PFSK-1 (cell line): ENCODE data around the gene ACAP2.

ENCODE experiments used
- FOXP2 ChIP-seq: optimal IDR thresholded peaks from 2 replicates; pipeline ENCODE3; 2011; ENCODE audit warnings: borderline replicate concordance, control low read depth, inconsistent platforms; ENCODE audit not compliant: insufficient read depth; ENCODE audit errors: extremely low read length, extremely low read depth
- POLR2AphosphoS5 ChIP-seq: IDR thresholded peaks from 2 replicates; pipeline ENCODE4 v1.6.1; 2012; ENCODE audit warnings: low read depth, mild to moderate bottlenecking, control low read depth, low read length, moderate library complexity
- SIN3A ChIP-seq: IDR thresholded peaks from 2 replicates; pipeline ENCODE4 v1.6.1; 2012; ENCODE audit warnings: mild to moderate bottlenecking, low read length, moderate library complexity, borderline replicate concordance; ENCODE audit not compliant: insufficient read depth
- TAF1 ChIP-seq: IDR thresholded peaks from 2 replicates; pipeline ENCODE4 v1.6.1; 2012; ENCODE audit warnings: low read length, control low read depth, borderline replicate concordance; ENCODE audit not compliant: insufficient read depth
- TF ChIP-seq, protein P1 (sequence below), 2 experiments: IDR thresholded peaks; 2 replicates each; pipeline versions ENCODE4 v1.6.1 to v1.8.0; 2011 to 2012; ENCODE audit warnings: low read depth in 2 of 2, low read length in 2 of 2, control low read depth in 1 of 2, inconsistent platforms in 1 of 2, mild to moderate bottlenecking in 1 of 2, moderate library complexity in 1 of 2; ENCODE audit not compliant: insufficient read depth in 1 of 2

ACAP2 gene

GRCh38 chr3:195263925-195264600, 178.8 kb downstream of the ACAP2 start:
- TF ChIP-seq SIN3A (no peak), POLR2AphosphoS5 (no peak), FOXP2 (no peak), TAF1 (no peak)
- TF ChIP-seq, protein P1, sequence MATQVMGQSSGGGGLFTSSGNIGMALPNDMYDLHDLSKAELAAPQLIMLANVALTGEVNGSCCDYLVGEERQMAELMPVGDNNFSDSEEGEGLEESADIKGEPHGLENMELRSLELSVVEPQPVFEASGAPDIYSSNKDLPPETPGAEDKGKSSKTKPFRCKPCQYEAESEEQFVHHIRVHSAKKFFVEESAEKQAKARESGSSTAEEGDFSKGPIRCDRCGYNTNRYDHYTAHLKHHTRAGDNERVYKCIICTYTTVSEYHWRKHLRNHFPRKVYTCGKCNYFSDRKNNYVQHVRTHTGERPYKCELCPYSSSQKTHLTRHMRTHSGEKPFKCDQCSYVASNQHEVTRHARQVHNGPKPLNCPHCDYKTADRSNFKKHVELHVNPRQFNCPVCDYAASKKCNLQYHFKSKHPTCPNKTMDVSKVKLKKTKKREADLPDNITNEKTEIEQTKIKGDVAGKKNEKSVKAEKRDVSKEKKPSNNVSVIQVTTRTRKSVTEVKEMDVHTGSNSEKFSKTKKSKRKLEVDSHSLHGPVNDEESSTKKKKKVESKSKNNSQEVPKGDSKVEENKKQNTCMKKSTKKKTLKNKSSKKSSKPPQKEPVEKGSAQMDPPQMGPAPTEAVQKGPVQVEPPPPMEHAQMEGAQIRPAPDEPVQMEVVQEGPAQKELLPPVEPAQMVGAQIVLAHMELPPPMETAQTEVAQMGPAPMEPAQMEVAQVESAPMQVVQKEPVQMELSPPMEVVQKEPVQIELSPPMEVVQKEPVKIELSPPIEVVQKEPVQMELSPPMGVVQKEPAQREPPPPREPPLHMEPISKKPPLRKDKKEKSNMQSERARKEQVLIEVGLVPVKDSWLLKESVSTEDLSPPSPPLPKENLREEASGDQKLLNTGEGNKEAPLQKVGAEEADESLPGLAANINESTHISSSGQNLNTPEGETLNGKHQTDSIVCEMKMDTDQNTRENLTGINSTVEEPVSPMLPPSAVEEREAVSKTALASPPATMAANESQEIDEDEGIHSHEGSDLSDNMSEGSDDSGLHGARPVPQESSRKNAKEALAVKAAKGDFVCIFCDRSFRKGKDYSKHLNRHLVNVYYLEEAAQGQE (IDR thresholded peaks at IDR 0.05; ENCODE audit: insufficient read depth in 1 of 2, low read depth in 2 of 2, low read length in 2 of 2) = no peak

DNA sequence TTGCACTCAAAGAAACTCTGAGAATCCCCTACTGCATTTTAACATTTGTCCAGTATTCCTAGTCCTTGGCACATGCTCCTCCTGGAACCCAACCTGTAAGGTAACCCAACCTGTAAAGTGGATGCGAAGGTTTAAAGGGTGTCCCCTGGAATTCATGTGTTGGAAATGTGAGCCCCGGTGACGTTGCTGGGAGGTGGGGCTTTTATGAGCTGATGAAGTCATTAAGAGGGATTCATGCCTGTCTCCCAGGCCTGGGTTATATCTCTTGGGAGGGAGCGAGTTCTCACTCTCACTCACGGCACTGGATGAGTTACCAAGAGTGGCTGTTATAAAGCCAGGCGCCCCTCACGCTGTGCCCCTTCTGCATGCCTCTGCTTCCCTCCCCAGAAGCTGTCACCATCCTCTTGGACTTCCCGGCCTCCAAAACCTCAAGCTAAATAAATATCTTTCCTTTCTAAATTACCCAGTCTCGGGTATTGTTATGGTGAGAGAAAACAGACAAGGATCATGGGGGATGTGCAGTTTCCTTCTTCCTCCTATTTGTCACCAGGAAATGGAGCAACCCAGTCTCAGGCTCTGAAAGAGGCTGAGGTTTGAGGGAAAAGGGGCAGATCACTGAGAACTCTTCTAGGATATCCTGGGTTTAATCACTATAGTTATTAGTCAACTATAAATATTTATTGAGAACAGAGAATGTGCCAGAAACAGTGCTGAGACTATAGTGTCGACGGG, 179.5 kb downstream of the ACAP2 start:
- TF ChIP-seq TAF1 (no peak), SIN3A (no peak), POLR2AphosphoS5 (no peak), FOXP2 (no peak)
- TF ChIP-seq, protein P1 (IDR thresholded peaks at IDR 0.05; ENCODE audit: insufficient read depth in 1 of 2, low read depth in 2 of 2, low read length in 2 of 2) = no peak

- TF ChIP-seq SIN3A = no peak
- no peak for TF ChIP-seq POLR2AphosphoS5
- TF ChIP-seq, protein P1 (IDR thresholded peaks at IDR 0.05; ENCODE audit: insufficient read depth in 1 of 2, low read depth in 2 of 2, low read length in 2 of 2) = no peak
- TF ChIP-seq TAF1 = no peak
- no peak for TF ChIP-seq FOXP2
Measured at GRCh38 chr3:195261925-195262324, 180.9 kb downstream of the ACAP2 start.

GRCh38 chr3:195260280-195260905, 182.4 kb downstream of the ACAP2 start:
- TF ChIP-seq POLR2AphosphoS5 (no peak), TAF1 (no peak), FOXP2 (no peak), SIN3A (no peak)
- TF ChIP-seq, protein P1 (IDR thresholded peaks at IDR 0.05; ENCODE audit: insufficient read depth in 1 of 2, low read depth in 2 of 2, low read length in 2 of 2) = no peak
